HG03196 (cell line): ENCODE measurements around the gene CAPZB.

ENCODE experiments used
- ATAC-seq: cut with Tn5 transposase; IDR thresholded peaks from one replicate; pipeline ENCODE4 v1.9.1; 2021; ENCODE audit not compliant: unreplicated experiment

CAPZB gene

GRCh38 chr1:19336543-19336942, 148.8 kb downstream of the CAPZB start:
- ATAC-seq = no peak

GRCh38 chr1:19333587-19334354, 151.6 kb downstream of the CAPZB start:
- ATAC-seq = no peak

- no peak for ATAC-seq
Observed at GRCh38 chr1:19332832-19333231, 152.5 kb downstream of the CAPZB start.

DNA sequence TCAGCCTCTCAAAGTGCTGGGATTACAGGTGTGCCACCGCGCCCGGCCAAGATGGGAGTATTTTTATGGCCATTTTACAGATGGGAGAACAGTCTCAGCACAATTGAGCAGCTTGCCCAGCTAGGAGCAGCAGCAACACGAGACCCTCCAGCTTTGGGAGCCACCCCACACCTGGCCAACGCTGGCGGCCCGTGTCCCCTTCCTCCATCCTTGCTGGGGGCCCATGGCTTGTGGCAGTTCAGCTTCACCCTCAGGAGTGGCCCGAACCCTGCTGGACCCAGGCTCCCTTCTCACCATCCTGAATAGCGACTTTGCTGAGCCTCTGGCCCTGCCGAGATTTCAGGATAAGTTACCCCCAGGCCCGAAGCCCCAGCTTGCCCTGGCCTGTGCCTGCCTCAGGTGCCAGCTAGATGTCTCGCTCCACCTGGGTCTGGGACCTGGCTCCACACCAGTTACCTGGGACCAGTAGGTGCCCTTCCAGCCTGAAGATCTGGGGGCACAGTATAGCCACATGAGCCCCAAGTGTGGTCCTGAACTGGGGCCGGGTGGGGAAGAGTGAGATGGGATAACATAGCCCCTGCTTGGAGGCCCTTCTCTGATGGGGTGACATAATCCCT, 154.0 kb downstream of the CAPZB start:
- ATAC-seq = no peak

DNA sequence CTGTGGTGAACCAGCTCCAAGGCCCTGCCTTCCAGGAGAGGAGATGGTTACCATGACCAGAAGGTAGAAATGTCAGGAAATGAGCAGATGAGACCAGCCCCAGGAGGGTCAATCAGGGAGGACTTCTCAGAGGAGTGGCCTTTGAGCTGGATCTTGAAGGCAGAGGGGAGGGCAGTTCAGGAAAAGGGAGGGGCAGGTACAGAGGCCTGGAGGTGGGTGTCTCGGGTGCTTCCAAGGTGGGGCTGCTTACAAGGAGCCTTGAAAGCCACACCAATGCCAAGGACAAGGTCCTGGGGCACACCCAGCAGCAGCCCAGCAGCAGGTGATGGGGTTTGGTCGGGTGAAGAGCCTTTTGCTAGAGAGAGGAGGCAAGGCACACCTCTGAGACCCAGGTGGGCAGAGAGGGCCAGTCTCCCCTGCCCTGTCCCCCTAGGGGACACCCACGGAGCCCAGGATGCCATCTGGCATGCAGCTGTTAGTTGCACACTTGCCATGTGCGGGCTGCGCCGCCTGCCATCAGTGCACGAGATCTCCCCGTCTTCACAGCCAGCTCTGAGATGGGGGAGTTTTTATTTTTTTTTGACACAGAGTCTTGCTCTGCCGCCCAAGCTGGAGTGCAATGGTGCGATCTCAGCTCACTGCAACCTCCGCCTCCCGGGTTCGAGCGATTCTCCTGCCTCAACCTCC, 154.7 kb downstream of the CAPZB start:
- no peak for ATAC-seq

DNA sequence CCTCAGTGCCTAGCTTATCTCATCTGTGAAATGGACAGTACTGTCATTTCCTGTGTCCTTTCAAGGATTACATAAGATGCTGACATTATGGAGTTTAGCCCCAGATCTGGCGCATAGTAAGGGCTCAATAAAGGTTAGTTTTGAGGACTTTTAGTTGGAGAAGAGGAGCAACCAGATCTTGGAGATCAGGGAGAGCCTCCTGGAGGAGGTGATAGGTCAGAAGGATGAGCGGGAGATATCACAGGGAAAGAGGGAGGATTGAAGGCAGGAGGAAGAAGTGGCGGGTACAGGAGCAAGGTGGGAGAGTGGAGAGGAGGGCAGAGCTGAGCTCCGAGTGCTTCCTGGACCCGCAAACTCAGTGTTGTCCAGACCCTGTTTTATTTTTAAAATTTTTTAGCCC, 155.7 kb downstream of the CAPZB start:
- no peak for ATAC-seq

DNA sequence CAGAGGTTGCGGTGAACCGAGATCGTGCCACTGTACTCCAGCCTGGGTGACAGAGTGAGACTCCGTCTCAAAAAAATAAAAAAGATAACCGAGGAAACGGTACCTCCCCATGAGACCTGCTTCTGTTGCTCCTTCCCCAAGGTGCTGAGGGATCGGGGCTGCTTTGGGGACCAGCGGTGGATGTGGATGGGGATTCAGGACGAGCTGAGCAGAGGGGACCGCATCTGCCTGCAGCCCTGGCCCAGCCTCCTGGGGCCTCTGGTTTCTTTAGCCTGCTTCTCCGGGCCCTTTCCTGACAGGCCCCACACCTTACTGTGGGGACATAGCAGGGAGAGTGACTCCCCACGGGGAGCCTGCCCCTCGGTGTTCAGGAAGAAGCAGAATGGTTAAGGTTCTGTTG, 156.2 kb downstream of the CAPZB start:
- no peak for ATAC-seq

- ATAC-seq = no peak
Observed at GRCh38 chr1:19328486-19328885, 156.9 kb downstream of the CAPZB start.

- ATAC-seq = no peak
Observed at GRCh38 chr1:19327736-19328135, 157.6 kb downstream of the CAPZB start.

GRCh38 chr1:19327301-19327700, 158.0 kb downstream of the CAPZB start:
- ATAC-seq = no peak

GRCh38 chr1:19326748-19327065, 158.6 kb downstream of the CAPZB start:
- ATAC-seq = no peak

DNA sequence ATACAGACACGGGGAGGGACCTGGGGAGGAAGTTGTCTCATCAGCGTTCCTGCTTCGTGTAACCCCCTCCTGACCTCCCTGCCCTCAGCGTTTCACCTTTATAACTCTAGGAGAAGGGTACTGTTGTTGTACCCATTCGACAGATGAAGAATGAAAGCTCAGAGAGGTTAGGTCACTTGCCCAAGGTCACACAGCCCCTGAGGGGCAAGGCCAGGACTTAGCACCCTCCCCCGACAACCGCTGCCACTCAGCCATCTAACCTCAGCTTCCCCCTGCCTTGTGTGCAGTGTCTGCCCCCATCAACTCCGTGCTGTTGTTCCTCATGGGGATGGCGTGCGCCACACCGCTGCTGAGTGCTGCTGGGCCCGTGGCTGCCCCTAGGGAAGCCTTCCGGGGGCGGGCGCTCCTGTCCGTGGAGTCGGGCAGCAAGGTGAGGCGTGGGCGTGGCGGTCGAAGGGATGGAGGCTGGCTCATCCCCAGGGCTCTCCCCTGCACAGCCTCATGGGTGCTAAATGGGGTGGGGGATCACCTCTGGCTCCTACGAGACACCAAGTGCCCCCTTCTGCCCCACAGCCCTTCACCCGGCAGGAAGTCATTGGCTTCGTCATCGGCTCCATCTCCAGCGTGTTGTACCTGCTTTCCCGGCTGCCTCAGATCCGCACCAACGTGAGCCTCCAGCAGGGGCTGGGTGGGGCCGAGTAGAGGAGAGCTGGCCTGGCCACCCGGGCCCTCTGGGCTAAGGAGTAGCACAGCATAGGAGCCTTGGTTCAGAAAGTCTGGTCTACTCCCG, 159.2 kb downstream of the CAPZB start:
- no peak for ATAC-seq

DNA sequence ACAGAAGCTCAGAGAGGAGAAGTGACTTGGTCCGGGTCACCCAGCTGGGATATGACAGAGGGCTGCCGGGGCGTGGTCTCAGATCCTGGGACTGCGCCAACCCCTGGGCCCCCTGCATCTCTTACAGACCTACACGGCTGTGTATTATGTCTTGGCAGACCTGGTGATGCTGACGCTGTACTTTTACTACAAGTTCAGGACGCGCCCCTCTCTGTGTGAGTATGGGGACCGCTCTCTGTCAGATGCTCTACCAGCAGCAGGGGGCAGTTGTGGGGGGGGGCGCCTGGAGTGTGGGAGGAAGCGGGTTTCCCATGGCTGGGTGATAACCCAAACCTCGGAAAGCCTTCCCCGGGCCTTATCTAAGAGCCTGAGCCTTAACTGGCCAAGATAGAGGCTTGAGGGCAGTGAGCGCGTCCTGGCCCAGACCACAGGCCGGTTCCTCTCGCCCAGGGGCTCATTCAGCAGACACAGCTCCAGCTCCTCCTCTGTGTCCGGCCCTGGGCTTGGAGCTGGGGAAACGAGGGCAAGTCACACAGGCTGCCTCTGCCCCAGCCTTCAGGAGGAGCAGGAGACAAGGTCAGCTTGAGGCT, 159.9 kb downstream of the CAPZB start:
- no peak for ATAC-seq

GRCh38 chr1:19324665-19324990, 160.7 kb downstream of the CAPZB start:
- no peak for ATAC-seq

- no peak for ATAC-seq
Observed at GRCh38 chr1:19323987-19324664, 161.2 kb downstream of the CAPZB start.

DNA sequence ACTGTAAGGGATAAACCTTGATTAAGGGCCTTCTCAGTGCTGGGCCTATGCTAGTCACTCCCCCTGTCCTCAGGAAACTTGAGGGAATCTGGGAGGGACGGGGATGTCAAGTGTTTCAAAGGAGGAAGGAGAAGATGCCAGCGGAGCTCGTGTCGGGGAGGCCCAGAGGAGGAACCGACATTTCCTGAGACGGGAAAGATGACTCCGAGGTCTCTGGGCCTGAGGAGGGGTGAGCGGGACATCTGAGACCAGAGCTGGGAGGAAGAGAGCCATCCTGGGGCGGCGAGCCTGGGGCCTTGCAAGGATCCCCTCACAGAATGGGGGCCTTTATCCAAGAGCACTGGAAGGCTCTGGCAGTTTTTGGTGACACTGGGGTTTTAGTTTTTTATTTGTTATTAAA, 162.9 kb downstream of the CAPZB start:
- ATAC-seq = no peak

DNA sequence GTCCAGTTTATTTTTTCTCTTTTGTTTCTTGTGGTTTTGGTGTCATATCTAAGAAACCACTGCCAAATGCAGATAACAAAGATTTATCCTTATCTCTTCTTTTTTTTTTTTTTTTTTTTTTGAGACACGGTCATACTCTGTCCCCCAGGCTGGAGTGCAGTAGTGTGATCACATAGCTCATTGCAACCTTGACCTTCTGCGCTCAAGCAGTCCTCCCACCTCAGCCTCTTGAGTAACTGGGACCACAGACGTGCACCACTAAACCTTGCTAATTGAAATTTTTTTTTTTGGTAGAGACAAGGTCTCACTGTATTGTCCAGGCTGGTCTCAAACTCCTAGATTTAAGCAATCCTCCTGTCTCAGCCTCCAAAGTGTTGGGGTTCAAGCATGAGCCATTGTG, 164.3 kb downstream of the CAPZB start:
- no peak for ATAC-seq

DNA sequence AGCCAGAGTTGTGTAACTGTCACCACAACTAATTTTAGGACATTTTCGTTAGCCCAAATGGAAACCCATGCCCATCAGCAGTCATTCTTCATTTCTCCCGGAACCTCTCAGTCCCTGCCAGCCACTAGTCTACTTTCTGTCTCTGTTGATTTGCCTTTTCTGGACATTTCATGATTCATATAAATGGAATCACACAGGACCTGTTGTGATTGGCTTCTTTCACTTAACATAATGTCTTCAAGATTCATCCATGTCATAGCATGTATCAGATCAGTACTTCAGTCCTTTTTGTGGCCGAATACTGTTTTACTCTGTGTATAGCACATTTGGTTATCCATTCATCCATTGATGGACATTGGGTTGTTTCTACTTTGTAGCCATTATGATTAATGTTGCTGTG, 166.1 kb downstream of the CAPZB start:
- no peak for ATAC-seq

- ATAC-seq = no peak
Observed at GRCh38 chr1:19317126-19317910, 168.0 kb downstream of the CAPZB start.
